Measurements from ENCODE around the gene CRACDL.

DNA sequence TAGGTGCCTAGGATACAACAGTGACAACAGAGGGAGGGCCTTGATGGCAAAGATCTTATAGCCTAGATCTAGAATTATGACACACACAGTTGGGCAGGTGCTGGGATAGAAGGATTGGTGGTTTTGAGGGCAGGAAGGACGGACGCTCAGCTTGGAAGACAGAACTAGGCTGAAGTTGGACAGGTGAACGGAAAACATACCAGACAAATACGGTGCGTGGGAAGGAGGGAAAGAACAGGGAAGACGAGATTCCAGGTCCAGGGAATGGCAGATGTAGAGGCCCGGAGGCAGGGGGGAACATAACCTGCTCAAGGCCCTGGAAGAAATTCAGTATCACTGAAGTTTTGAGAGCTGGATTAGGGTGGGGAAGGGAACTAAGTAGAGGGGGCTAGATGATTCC is 40.8 kb downstream of the CRACDL start:
- TF ChIP-seq, protein P1, sequence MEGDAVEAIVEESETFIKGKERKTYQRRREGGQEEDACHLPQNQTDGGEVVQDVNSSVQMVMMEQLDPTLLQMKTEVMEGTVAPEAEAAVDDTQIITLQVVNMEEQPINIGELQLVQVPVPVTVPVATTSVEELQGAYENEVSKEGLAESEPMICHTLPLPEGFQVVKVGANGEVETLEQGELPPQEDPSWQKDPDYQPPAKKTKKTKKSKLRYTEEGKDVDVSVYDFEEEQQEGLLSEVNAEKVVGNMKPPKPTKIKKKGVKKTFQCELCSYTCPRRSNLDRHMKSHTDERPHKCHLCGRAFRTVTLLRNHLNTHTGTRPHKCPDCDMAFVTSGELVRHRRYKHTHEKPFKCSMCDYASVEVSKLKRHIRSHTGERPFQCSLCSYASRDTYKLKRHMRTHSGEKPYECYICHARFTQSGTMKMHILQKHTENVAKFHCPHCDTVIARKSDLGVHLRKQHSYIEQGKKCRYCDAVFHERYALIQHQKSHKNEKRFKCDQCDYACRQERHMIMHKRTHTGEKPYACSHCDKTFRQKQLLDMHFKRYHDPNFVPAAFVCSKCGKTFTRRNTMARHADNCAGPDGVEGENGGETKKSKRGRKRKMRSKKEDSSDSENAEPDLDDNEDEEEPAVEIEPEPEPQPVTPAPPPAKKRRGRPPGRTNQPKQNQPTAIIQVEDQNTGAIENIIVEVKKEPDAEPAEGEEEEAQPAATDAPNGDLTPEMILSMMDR (IDR thresholded peaks at IDR 0.05): no peak
- TF ChIP-seq ZFX (IDR thresholded peaks at IDR 0.05; ENCODE audit: borderline replicate concordance): no peak
